H9 (cell line): ENCODE results near the gene ATXN3L. TPM values are rescaled to one million over a fixed set of nuclear protein-coding genes. Genes with fewer than 3 reads are reported as not detected.
A peak's percentile ranks its signal among the peaks of the same experiment; 100 is the strongest.

Experiments used
- DNase-seq: peaks from one replicate; pipeline ENCODE4 v3.0.0-alpha.2; 2017
- H2AFZ ChIP-seq: one replicate; pipeline ENCODE4 v1.6.1; 2013; ENCODE audit warnings: mild to moderate bottlenecking, low read length, control low read depth, moderate library complexity
- H2AK5ac ChIP-seq: 2 replicates; pipeline ENCODE4 v1.6.1; 2013; ENCODE audit warnings: low read length, control low read depth, mixed read lengths; ENCODE audit not compliant: insufficient read length
- H2BK120ac ChIP-seq: one replicate; pipeline ENCODE4 v1.6.1; 2013; ENCODE audit warnings: low read depth, mild to moderate bottlenecking, low read length, control low read depth, inconsistent platforms; ENCODE audit not compliant: poor library complexity, severe bottlenecking
- H2BK12ac ChIP-seq: 2 replicates; pipeline ENCODE4 v1.6.1; 2013; ENCODE audit warnings: low read length, control low read depth, mixed read lengths, low read depth; ENCODE audit not compliant: insufficient read length
- H2BK15ac ChIP-seq: 2 replicates; pipeline ENCODE4 v1.6.1; 2013; ENCODE audit warnings: low read depth, low read length, control low read depth
- H2BK20ac ChIP-seq: one replicate; pipeline ENCODE4 v1.6.1; 2013; ENCODE audit warnings: low read depth, mild to moderate bottlenecking, low read length, control low read depth, inconsistent platforms; ENCODE audit not compliant: poor library complexity, severe bottlenecking
- H2BK5ac ChIP-seq: 2 replicates; pipeline ENCODE4 v1.6.1; 2013; ENCODE audit warnings: low read length, control low read depth, mixed read lengths; ENCODE audit not compliant: insufficient read length
- H3K14ac ChIP-seq: 2 replicates; pipeline ENCODE4 v1.6.1; 2013; ENCODE audit warnings: low read length, control low read depth; ENCODE audit not compliant: insufficient read depth
- H3K18ac ChIP-seq: 2 replicates; pipeline ENCODE4 v1.6.1; 2013; ENCODE audit warnings: low read depth, mild to moderate bottlenecking, mixed read lengths, low read length, control low read depth; ENCODE audit not compliant: insufficient read length
- H3K23ac ChIP-seq: 2 replicates; pipeline ENCODE4 v1.6.1; 2013; ENCODE audit warnings: low read length, control low read depth, mixed read lengths, low read depth; ENCODE audit not compliant: insufficient read length
- H3K23me2 ChIP-seq: 2 replicates; pipeline ENCODE4 v1.6.1; 2013; ENCODE audit warnings: low read depth, mild to moderate bottlenecking, mixed read lengths, low read length, control low read depth; ENCODE audit not compliant: insufficient read length, poor library complexity, severe bottlenecking
- H3K27ac ChIP-seq: 2 replicates; pipeline ENCODE4 v1.5.1; 2013; ENCODE audit warnings: low read length, control low read depth, mixed read lengths, low read depth; ENCODE audit not compliant: insufficient read length
- H3K27me3 ChIP-seq: 2 replicates; pipeline ENCODE4 v1.6.1; 2013; ENCODE audit warnings: low read length, control low read depth, inconsistent platforms; ENCODE audit not compliant: insufficient read depth
- H3K4ac ChIP-seq: 2 replicates; pipeline ENCODE4 v1.6.1; 2013; ENCODE audit warnings: low read depth, mild to moderate bottlenecking, control low read depth, inconsistent platforms, low read length, moderate library complexity
- H3K4me1 ChIP-seq: 2 replicates; pipeline ENCODE4 v1.6.1; 2013; ENCODE audit warnings: low read length, control low read depth, inconsistent platforms; ENCODE audit not compliant: insufficient read depth
- H3K4me2 ChIP-seq: 2 replicates; pipeline ENCODE4 v1.6.1; 2013; ENCODE audit warnings: low read length, control low read depth, mixed read lengths; ENCODE audit not compliant: insufficient read length, insufficient read depth
- H3K56ac ChIP-seq: 2 replicates; pipeline ENCODE4 v1.6.1; 2013; ENCODE audit warnings: low read depth, mild to moderate bottlenecking, mixed read lengths, low read length, control low read depth; ENCODE audit not compliant: insufficient read length
- H3K79me1 ChIP-seq: 2 replicates; pipeline ENCODE4 v1.6.1; 2013; ENCODE audit warnings: low read depth, mild to moderate bottlenecking, moderate library complexity, low read length, control low read depth, inconsistent platforms; ENCODE audit not compliant: insufficient read depth, poor library complexity, severe bottlenecking
- H3K79me2 ChIP-seq: 2 replicates; pipeline ENCODE4 v1.6.1; 2013; ENCODE audit warnings: low read length, control low read depth, inconsistent platforms; ENCODE audit not compliant: insufficient read depth
- H3K9ac ChIP-seq: 2 replicates; pipeline ENCODE4 v1.6.1; 2013; ENCODE audit warnings: low read length, control low read depth, mixed read lengths; ENCODE audit not compliant: insufficient read length; ENCODE audit errors: extremely low read depth
- H3K9me3 ChIP-seq: one replicate; pipeline ENCODE4 v1.6.1; 2013; ENCODE audit warnings: low read depth, low read length, inconsistent platforms; ENCODE audit not compliant: control insufficient read depth
- H3T11ph ChIP-seq: one replicate; pipeline ENCODE4 v1.6.1; 2013; ENCODE audit warnings: mild to moderate bottlenecking, low read length, control low read depth, inconsistent platforms
- H4K20me1 ChIP-seq: one replicate; pipeline ENCODE4 v1.6.1; 2013; ENCODE audit not compliant: control insufficient read depth, insufficient read length, insufficient read depth
- H4K5ac ChIP-seq: 2 replicates; pipeline ENCODE4 v1.6.1; 2013; ENCODE audit warnings: low read depth, mild to moderate bottlenecking, mixed read lengths, low read length, control low read depth; ENCODE audit not compliant: insufficient read length
- H4K8ac ChIP-seq: replicated peaks from 2 replicates; pipeline ENCODE4 v1.6.1; 2013; ENCODE audit warnings: low read length, control low read depth, mixed read lengths, low read depth; ENCODE audit not compliant: insufficient read length
- H4K91ac ChIP-seq: 2 replicates; pipeline ENCODE4 v1.6.1; 2013; ENCODE audit warnings: low read depth, mild to moderate bottlenecking, moderate library complexity, mixed read lengths, low read length, control low read depth; ENCODE audit not compliant: insufficient read length
- H3K27ac Mint-ChIP-seq, 3 experiments: 2 replicates in 2 of 3; 3 replicates in 1 of 3; pipeline ENCODE4 v1.8.0; 2020 to 2021; ENCODE audit warnings: mixed read lengths in 3 of 3, mild to moderate bottlenecking in 1 of 3, moderate library complexity in 1 of 3
- H3K27me3 Mint-ChIP-seq: 2 replicates; pipeline ENCODE4 v1.8.0; 2021; ENCODE audit warnings: low read depth, mild to moderate bottlenecking, moderate library complexity, mixed read lengths
- H3K36me3 Mint-ChIP-seq, 3 experiments: 2 replicates in 2 of 3; 3 replicates in 1 of 3; pipeline ENCODE4 v1.8.0; 2020 to 2021; ENCODE audit warnings: low read depth in 3 of 3, mixed read lengths in 3 of 3; ENCODE audit not compliant: insufficient read depth in 1 of 3
- H3K4me1 Mint-ChIP-seq, 2 experiments: 2 replicates each; pipeline ENCODE4 v1.8.0; 2020; ENCODE audit warnings: mixed read lengths in 2 of 2
- H3K4me3 Mint-ChIP-seq, 2 experiments: 2 replicates in 1 of 2; 3 replicates in 1 of 2; pipeline ENCODE4 v1.8.0; 2020 to 2021; ENCODE audit warnings: mild to moderate bottlenecking in 2 of 2, mixed read lengths in 2 of 2, moderate library complexity in 1 of 2
- H3K9me3 Mint-ChIP-seq, 2 experiments: 2 replicates in 1 of 2; 3 replicates in 1 of 2; pipeline ENCODE4 v1.8.0; 2020; ENCODE audit warnings: mild to moderate bottlenecking in 2 of 2, mixed read lengths in 2 of 2, moderate library complexity in 1 of 2
- WGBS: extraction: QIAGEN DNeasy Blood & Tissue Kit; methylation state at CpG from one replicate; pipeline ENCODE4 v1.1.7; 2013; ENCODE audit warnings: missing lambda C conversion rate, low lambda C conversion rate, mixed read lengths; ENCODE audit not compliant: insufficient read length; ENCODE audit errors: extremely low coverage; 5-methylcytosine and 5-hydroxymethylcytosine counted together
- total RNA-seq: library from RNA; stranded (reverse); gene quantifications from 2 replicates; pipeline ENCODE4 v1.2.1, GENCODE V29; 2021
- TF ChIP-seq, protein P1 (sequence below): fragments of 200-600 bp; sonication (generic); conservative IDR thresholded peaks from 3 replicates; pipeline ENCODE4 v1.8.0; 2021; ENCODE audit warnings: antibody characterized with exemption, mild to moderate bottlenecking

ATXN3L gene
- total RNA-seq, 1 experiment from 2014 or later: not detected

DNA sequence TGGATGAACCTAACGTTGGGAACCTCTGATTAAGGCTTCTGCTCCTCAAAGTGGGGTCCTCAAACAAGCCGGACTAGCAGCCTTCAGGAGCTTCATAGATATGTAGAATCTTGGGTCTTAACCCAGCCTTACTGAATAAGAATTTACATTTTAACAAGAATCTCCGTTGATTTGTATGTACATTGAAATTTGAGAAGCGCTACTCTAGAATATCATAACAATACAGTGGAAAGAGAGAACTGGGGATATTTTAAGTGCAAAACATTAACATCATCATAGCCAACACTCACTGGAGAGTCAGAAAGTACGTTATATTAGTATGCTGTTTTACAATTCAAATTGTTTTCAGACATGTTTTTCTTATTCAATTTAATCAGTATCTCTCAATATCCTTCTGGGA is 31.2 kb downstream of the ATXN3L start:
- WGBS: no CpG with 5 or more reads among the region's 5 CpGs
- TF ChIP-seq, protein P1, sequence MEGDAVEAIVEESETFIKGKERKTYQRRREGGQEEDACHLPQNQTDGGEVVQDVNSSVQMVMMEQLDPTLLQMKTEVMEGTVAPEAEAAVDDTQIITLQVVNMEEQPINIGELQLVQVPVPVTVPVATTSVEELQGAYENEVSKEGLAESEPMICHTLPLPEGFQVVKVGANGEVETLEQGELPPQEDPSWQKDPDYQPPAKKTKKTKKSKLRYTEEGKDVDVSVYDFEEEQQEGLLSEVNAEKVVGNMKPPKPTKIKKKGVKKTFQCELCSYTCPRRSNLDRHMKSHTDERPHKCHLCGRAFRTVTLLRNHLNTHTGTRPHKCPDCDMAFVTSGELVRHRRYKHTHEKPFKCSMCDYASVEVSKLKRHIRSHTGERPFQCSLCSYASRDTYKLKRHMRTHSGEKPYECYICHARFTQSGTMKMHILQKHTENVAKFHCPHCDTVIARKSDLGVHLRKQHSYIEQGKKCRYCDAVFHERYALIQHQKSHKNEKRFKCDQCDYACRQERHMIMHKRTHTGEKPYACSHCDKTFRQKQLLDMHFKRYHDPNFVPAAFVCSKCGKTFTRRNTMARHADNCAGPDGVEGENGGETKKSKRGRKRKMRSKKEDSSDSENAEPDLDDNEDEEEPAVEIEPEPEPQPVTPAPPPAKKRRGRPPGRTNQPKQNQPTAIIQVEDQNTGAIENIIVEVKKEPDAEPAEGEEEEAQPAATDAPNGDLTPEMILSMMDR: no peak

More for the DNA sequence above, 31.2 kb downstream of the ATXN3L start:
- H2BK120ac ChIP-seq: no peak overlapping the region
- H3K27me3 ChIP-seq: no peaks in the 10 kb centered on the region
- no peak overlapping the region for H4K5ac ChIP-seq
- peaks cover under 1% of the 10 kb centered on the region; the same call in 1 of the 2 replicates for H3K4me1 ChIP-seq
- H3K9me3 ChIP-seq: peaks cover 32% of the 10 kb centered on the region
- no peak overlapping the region for H2BK15ac ChIP-seq
- no peak overlapping the region for H2AFZ ChIP-seq
- no peak overlapping the region for H3K27ac ChIP-seq
- H3T11ph ChIP-seq: no peak overlapping the region
- no peak overlapping the region for H3K18ac ChIP-seq
- H3K4me3 Mint-ChIP-seq: no peak overlapping the region
- no peak overlapping the region for H3K9ac ChIP-seq
- H2AK5ac ChIP-seq: no peak overlapping the region
- H4K20me1 ChIP-seq: no peaks in the 10 kb centered on the region
- H3K79me1 ChIP-seq: no peaks in the 10 kb centered on the region
- no peak overlapping the region for H3K4ac ChIP-seq
- no peaks in the 10 kb centered on the region for H3K27me3 Mint-ChIP-seq
- no peak overlapping the region for H2BK12ac ChIP-seq
- H3K4me2 ChIP-seq: no peak overlapping the region
- no peaks in the 10 kb centered on the region for H3K79me2 ChIP-seq
- H3K4me1 Mint-ChIP-seq: peaks cover 21 to 29% of the 10 kb centered on the region in 2 experiments
- no peak overlapping the region for H2BK5ac ChIP-seq
- H3K23me2 ChIP-seq: no peaks in the 10 kb centered on the region
- H4K91ac ChIP-seq: no peak overlapping the region
- no peak overlapping the region for H4K8ac ChIP-seq
- H3K36me3 Mint-ChIP-seq: peaks cover 13 to 20% (median 19%) of the 10 kb centered on the region in 3 experiments
- no peak overlapping the region for H3K23ac ChIP-seq
- H3K9me3 Mint-ChIP-seq: peaks cover 64 to 73% of the 10 kb centered on the region in 2 experiments
- DNase-seq: no peak
- no peak overlapping the region for H3K56ac ChIP-seq
- H3K14ac ChIP-seq: no peak overlapping the region
- no peak overlapping the region for H2BK20ac ChIP-seq
- H3K27ac Mint-ChIP-seq: peak overlapping the region in 1 of 3 experiments; percentile 16; a peak in 1 of 7 replicates
